IMR-90 (cell line): Measurements from ENCODE around the gene MMEL1. TPM values are rescaled to one million over a fixed set of nuclear protein-coding genes. Genes with fewer than 3 reads are reported as not detected.

Experiments
- ATAC-seq: fragments of 200-7000 bp; cut with Tn5 transposase; 2 replicates; pipeline ENCODE4 v1.9.1; 2020; ENCODE audit warnings: low read depth, mild to moderate bottlenecking, moderate library complexity
- BruUV-seq: library from RNA; stranded (reverse); fragments of 400-500 nt; replicated peaks from 2 replicates; lab custom pipeline; 2021; lab: Mats Ljungman, UMichigan
- CTCF ChIA-PET: fragments of 300-600 bp; formaldehyde crosslinking; extraction: SDS; loops from one replicate; lab custom pipeline; 2021; ENCODE audit warnings: antibody characterized with exemption; lab: Yijun Ruan, JAX
- POLR2A ChIA-PET: fragments of 300-600 bp; sonication (Branson Sonifier 250); formaldehyde crosslinking; loops from one replicate; lab custom pipeline; 2022; ENCODE audit warnings: antibody characterized with exemption; ENCODE audit not compliant: unreplicated experiment; lab: Charles Lee
- DNase-seq: peaks from one replicate; pipeline ENCODE4 v3.0.0; 2013
- H2AFZ ChIP-seq: replicated peaks from 2 replicates; pipeline ENCODE3; 2013; ENCODE audit warnings: low read length, mild to moderate bottlenecking; ENCODE audit not compliant: poor library complexity
- H2AK5ac ChIP-seq: 2 replicates; pipeline ENCODE4 v1.6.1; 2013; ENCODE audit warnings: low read depth, low read length, inconsistent platforms
- H2AK9ac ChIP-seq: replicated peaks from 2 replicates; pipeline ENCODE3; 2013; ENCODE audit warnings: mild to moderate bottlenecking, low read depth, low read length, moderate library complexity; ENCODE audit not compliant: poor library complexity
- H2BK120ac ChIP-seq: 2 replicates; pipeline ENCODE4 v1.6.1; 2013; ENCODE audit warnings: low read depth, low read length, inconsistent platforms
- H2BK15ac ChIP-seq: 3 replicates; pipeline ENCODE4 v1.6.1; 2013; ENCODE audit warnings: low read depth, low read length, inconsistent platforms
- H2BK20ac ChIP-seq: 2 replicates; pipeline ENCODE4 v1.6.1; 2013; ENCODE audit warnings: low read depth, mild to moderate bottlenecking, inconsistent platforms, low read length, moderate library complexity
- H2BK5ac ChIP-seq: 2 replicates; pipeline ENCODE4 v1.6.1; 2013; ENCODE audit warnings: mild to moderate bottlenecking, low read depth, low read length, inconsistent platforms; ENCODE audit not compliant: poor library complexity, severe bottlenecking
- H3K14ac ChIP-seq: replicated peaks from 2 replicates; pipeline ENCODE4 v1.6.1; 2013; ENCODE audit warnings: low read depth, low read length, inconsistent platforms
- H3K18ac ChIP-seq: 2 replicates; pipeline ENCODE4 v1.6.1; 2013; ENCODE audit warnings: low read depth, low read length, control low read depth
- H3K23ac ChIP-seq: 2 replicates; pipeline ENCODE4 v1.6.1; 2013; ENCODE audit warnings: low read depth, low read length, inconsistent platforms
- H3K27ac ChIP-seq: 2 replicates; pipeline ENCODE4 v1.5.1; 2013; ENCODE audit warnings: mild to moderate bottlenecking, control low read depth, low read length; ENCODE audit not compliant: insufficient read depth
- H3K27me3 ChIP-seq: 2 replicates; pipeline ENCODE4 v1.6.1; 2013; ENCODE audit warnings: low read length; ENCODE audit not compliant: control insufficient read depth, insufficient read depth
- H3K36me3 ChIP-seq: 2 replicates; pipeline ENCODE4 v1.6.1; 2013; ENCODE audit warnings: low read length, mixed read lengths; ENCODE audit not compliant: control insufficient read depth, insufficient read depth
- H3K4ac ChIP-seq: 2 replicates; pipeline ENCODE4 v1.6.1; 2013; ENCODE audit warnings: low read depth, low read length, inconsistent platforms
- H3K4me1 ChIP-seq: 2 replicates; pipeline ENCODE4 v1.6.1; 2013; ENCODE audit warnings: low read length, mixed read lengths; ENCODE audit not compliant: control insufficient read depth, insufficient read depth
- H3K4me2 ChIP-seq: 2 replicates; pipeline ENCODE4 v1.6.1; 2013; ENCODE audit warnings: low read depth, mild to moderate bottlenecking, control low read depth, low read length, moderate library complexity
- H3K4me3 ChIP-seq: 2 replicates; pipeline ENCODE4 v1.5.1; 2013; ENCODE audit warnings: low read depth, mild to moderate bottlenecking, control low read depth, low read length, moderate library complexity; ENCODE audit not compliant: insufficient read depth
- H3K56ac ChIP-seq: 2 replicates; pipeline ENCODE4 v1.6.1; 2013; ENCODE audit warnings: low read length, inconsistent platforms; ENCODE audit not compliant: insufficient read depth; ENCODE audit errors: extremely low read depth
- H3K79me1 ChIP-seq, 2 experiments: 2 replicates each; pipeline ENCODE4 v1.6.1; 2013; ENCODE audit warnings: low read length in 2 of 2, inconsistent platforms in 1 of 2, low read depth in 1 of 2
- H3K9ac ChIP-seq: 2 replicates; pipeline ENCODE4 v1.6.1; 2013; ENCODE audit warnings: low read depth, low read length, control low read depth
- H3K9me1 ChIP-seq: 2 replicates; pipeline ENCODE4 v1.6.1; 2013; ENCODE audit warnings: low read length, inconsistent platforms; ENCODE audit not compliant: insufficient read depth
- H3K9me3 ChIP-seq: 2 replicates; pipeline ENCODE4 v1.6.1; 2013; ENCODE audit warnings: low read length; ENCODE audit not compliant: control insufficient read depth, insufficient read depth
- H4K20me1 ChIP-seq: 2 replicates; pipeline ENCODE4 v1.6.1; 2013; ENCODE audit warnings: low read length, inconsistent platforms; ENCODE audit not compliant: insufficient read depth
- H4K5ac ChIP-seq: 2 replicates; pipeline ENCODE4 v1.6.1; 2013; ENCODE audit warnings: mild to moderate bottlenecking, low read depth, low read length, control low read depth
- H4K8ac ChIP-seq, 2 experiments: 2 replicates each; pipeline ENCODE4 v1.6.1; 2013; ENCODE audit warnings: low read depth in 2 of 2, low read length in 2 of 2, control low read depth in 1 of 2, inconsistent platforms in 1 of 2
- H4K91ac ChIP-seq: 2 replicates; pipeline ENCODE4 v1.6.1; 2013; ENCODE audit warnings: low read depth, low read length, inconsistent platforms; ENCODE audit not compliant: insufficient read depth
- BHLHE40 ChIP-seq: fragments of 150-350 bp; IDR thresholded peaks from 2 replicates; pipeline ENCODE4 v1.6.1; 2016; ENCODE audit warnings: mild to moderate bottlenecking, low read depth, low read length
- CTCF ChIP-seq: conservative IDR thresholded peaks from 2 replicates; pipeline ENCODE4 v1.5.1; 2012; ENCODE audit warnings: mild to moderate bottlenecking, low read depth, low read length, improper control_type of control experiment
- MXI1 ChIP-seq: IDR thresholded peaks from 2 replicates; pipeline ENCODE4 v1.6.1; 2012; ENCODE audit warnings: low read depth, mild to moderate bottlenecking, low read length, moderate library complexity, borderline replicate concordance
- POLR2A ChIP-seq: IDR thresholded peaks from 2 replicates; pipeline ENCODE4 v1.6.1; 2012; ENCODE audit warnings: mild to moderate bottlenecking, low read depth, low read length
- RAD21 ChIP-seq: IDR thresholded peaks from 2 replicates; pipeline ENCODE4 v1.6.1; 2012; ENCODE audit warnings: low read length, improper control_type of control experiment
- RCOR1 ChIP-seq: IDR thresholded peaks from 2 replicates; pipeline ENCODE4 v1.6.1; 2012; ENCODE audit warnings: mild to moderate bottlenecking, low read length, improper control_type of control experiment; ENCODE audit not compliant: insufficient replicate concordance
- RFX5 ChIP-seq: IDR thresholded peaks from 2 replicates; pipeline ENCODE4 v1.8.0; 2012; ENCODE audit warnings: low read depth, mild to moderate bottlenecking, low read length, moderate library complexity
- WGBS, 2 experiments: methylation state at CpG; one replicate each; pipeline versions ENCODE4 v1.1.5 to v1.1.7; 2013; ENCODE audit warnings: missing lambda C conversion rate in 2 of 2; ENCODE audit not compliant: insufficient read length in 1 of 2; ENCODE audit errors: extremely low coverage in 2 of 2; 5-methylcytosine and 5-hydroxymethylcytosine counted together
- dilution Hi-C: fragments of 300-500 bp; cut with HindIII; formaldehyde crosslinking; loops from one replicate; pipeline ENCODE4 v1.14.3; 2018; ENCODE audit warnings: low sequenced_read_pairs; ENCODE audit not compliant: unreplicated experiment
- in situ Hi-C: fragments of 300-500 bp; cut with MboI; formaldehyde crosslinking; loops from 3 replicates; pipeline ENCODE4 v1.14.3; 2019; ENCODE audit warnings: low sequenced_read_pairs, inconsistent platforms, mixed read lengths
- intact Hi-C: fragments of 100-400 bp; cut with micrococcal nuclease; formaldehyde crosslinking; loops from 2 replicates; pipeline ENCODE4 v1.10.0; 2022
- polyA plus RNA-seq, 3 experiments: library from polyadenylated mRNA; depleted of rRNA; stranded (reverse); fragments of >200 nt; gene quantifications; 2 replicates each; pipeline ENCODE4 v1.2.3, GENCODE V29; 2012; ENCODE audit warnings: low replicate concordance in 1 of 3
- total RNA-seq: library from RNA; depleted of rRNA; stranded (reverse); fragments of >200 nt; gene quantifications from 2 replicates; pipeline ENCODE4 v1.2.3, GENCODE V29; 2012

Gene MMEL1
- total and polyA plus RNA-seq, 2 of the 4 experiments (the other 2 are of a cell fraction), result under 0.01 to 0.12 TPM

DNA sequence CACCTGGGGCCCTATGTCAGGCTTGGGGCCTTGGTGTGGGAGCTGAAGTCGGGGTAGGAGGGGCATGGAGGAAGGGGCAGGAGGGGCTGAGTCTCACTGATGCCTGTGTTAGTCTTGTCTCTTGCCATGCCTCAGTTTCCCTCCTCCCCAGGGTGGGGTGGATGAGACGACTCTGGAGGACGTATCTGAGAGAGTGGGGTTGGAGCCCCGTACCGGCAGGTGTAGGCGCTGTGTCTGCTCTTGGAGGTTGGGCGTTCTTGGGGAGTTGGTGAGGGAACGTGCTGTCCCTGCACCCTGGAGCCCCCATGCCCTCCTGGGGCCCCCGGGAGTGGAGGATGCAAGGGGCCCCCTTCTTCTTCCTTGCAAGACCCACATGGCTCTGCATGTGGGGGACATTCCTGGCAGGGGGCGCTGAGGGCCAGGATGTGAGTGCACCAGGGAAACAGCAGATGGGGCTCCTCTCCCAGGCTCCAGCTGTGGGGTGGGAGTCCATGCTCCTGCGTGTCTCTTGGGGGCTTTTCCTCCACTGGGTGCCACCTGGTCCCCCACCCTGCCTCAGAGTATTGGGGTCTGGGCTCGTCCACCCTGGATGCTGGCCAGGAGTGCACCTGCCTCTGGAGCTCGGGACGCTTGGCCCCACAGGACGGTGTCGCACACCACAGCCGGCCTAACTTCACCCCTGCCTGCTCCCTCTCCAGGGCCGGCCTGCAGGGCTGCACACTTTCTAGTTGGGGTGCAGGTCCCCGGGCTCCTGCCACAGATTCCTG lies 78.0 kb downstream of the MMEL1 start:
- Histone ChIP-seq H3K18ac (no peak overlapping the region), H3K4me2 (no peak overlapping the region), H3K36me3 (no peaks in the 10 kb centered on the region), H2BK15ac (no peak overlapping the region), H3K79me1 (no peaks in the 10 kb centered on the region), H2BK20ac (no peak overlapping the region), H4K8ac (no peak overlapping the region), H4K5ac (no peak overlapping the region), H3K27me3 (no peaks in the 10 kb centered on the region; the same call in 1 of the 2 replicates), H4K20me1 (no peaks in the 10 kb centered on the region), H3K23ac (no peak overlapping the region), H2AFZ (no peak overlapping the region), H3K27ac (no peak overlapping the region), H3K56ac (no peak overlapping the region), H3K4me3 (no peak overlapping the region), H3K14ac (no peak overlapping the region), H2AK9ac (peak overlapping the region; percentile 28), H3K4me1 (no peaks in the 10 kb centered on the region), H3K9ac (no peak overlapping the region), H3K9me1 (no peaks in the 10 kb centered on the region), H3K9me3 (no peaks in the 10 kb centered on the region), H4K91ac (no peak overlapping the region), H2BK5ac (no peak overlapping the region), H2AK5ac (no peak overlapping the region), H3K4ac (no peak overlapping the region), H2BK120ac (no peak overlapping the region)
- intact Hi-C loops, result loop anchor here (2.0 kb wide), 1 partner anchor 870 kb away; no protein-coding TSS in a partner anchor
- no peak for ATAC-seq
- BruUV-seq, result no TSS peak
- dilution Hi-C loops, result no loop called here
- no peak for DNase-seq
- ChIA-PET POLR2A (no interaction called here), CTCF (no interaction called here)
- in situ Hi-C loops, result no loop called here
- WGBS, 2 experiments, result 90% methylated on average over 2 of the region's 19 CpGs; no CpG with 5 or more reads in 1 of the 2 experiments
- no peak for TF ChIP-seq MXI1
- TF ChIP-seq POLR2A, result no peak
- TF ChIP-seq RAD21, result peak; percentile 45; the same call in 1 of the 2 replicates
- no peak for TF ChIP-seq RFX5
- TF ChIP-seq RCOR1, result no peak
- TF ChIP-seq BHLHE40, result no peak
- peak; percentile 34 for TF ChIP-seq CTCF
